H1 (cell line): ENCODE measurements around the gene MYO9B. TPM values are rescaled to one million over a fixed set of nuclear protein-coding genes. Genes with fewer than 3 reads are reported as not detected.

ENCODE experiments used
- CTCF ChIA-PET: fragments of 300-600 bp; sonication (Branson Sonifier 250); formaldehyde crosslinking; loops from one replicate; lab custom pipeline; 2021; ENCODE audit not compliant: partially characterized antibody; lab: Charles Lee
- POLR2A ChIA-PET: fragments of 300-600 bp; sonication (Branson Sonifier 250); formaldehyde crosslinking; loops from one replicate; lab custom pipeline; 2021; ENCODE audit warnings: inconsistent platforms; ENCODE audit not compliant: partially characterized antibody; lab: Charles Lee
- DNase-seq, 2 experiments: peaks; one replicate each; pipeline versions ENCODE4 v3.0.0 to v3.0.0-alpha.2; 2010 to 2022; ENCODE audit warnings: low spot score in 2 of 2, low read depth in 1 of 2, mixed read lengths in 1 of 2
- FAIRE-seq: peaks from 2 replicates; lab custom pipeline; 2011; peaks lifted over from hg19 to GRCh38; lab: Jason Lieb, UNC
- H2AFZ ChIP-seq: 2 replicates; pipeline ENCODE4 v1.8.1; 2012; ENCODE audit warnings: low read length, inconsistent platforms
- H2AK5ac ChIP-seq: 2 replicates; pipeline ENCODE4 v1.6.1; 2013; ENCODE audit warnings: low read depth, low read length
- H2BK120ac ChIP-seq: replicated peaks from 2 replicates; pipeline ENCODE3; 2013; ENCODE audit warnings: low read depth, low read length, inconsistent platforms
- H2BK12ac ChIP-seq: 2 replicates; pipeline ENCODE4 v1.6.1; 2013; ENCODE audit warnings: low read depth, low read length
- H2BK15ac ChIP-seq: 2 replicates; pipeline ENCODE4 v1.6.1; 2013; ENCODE audit warnings: low read length
- H2BK20ac ChIP-seq: 2 replicates; pipeline ENCODE4 v1.6.1; 2013; ENCODE audit warnings: low read length
- H2BK5ac ChIP-seq: 2 replicates; pipeline ENCODE4 v1.6.1; 2013; ENCODE audit warnings: low read depth, low read length
- H3K14ac ChIP-seq: 2 replicates; pipeline ENCODE4 v1.6.1; 2013; ENCODE audit warnings: inconsistent platforms; ENCODE audit not compliant: insufficient read length
- H3K18ac ChIP-seq: 2 replicates; pipeline ENCODE4 v1.6.1; 2013; ENCODE audit warnings: low read length; ENCODE audit errors: extremely low read depth
- H3K23ac ChIP-seq: 2 replicates; pipeline ENCODE4 v1.6.1; 2013; ENCODE audit warnings: inconsistent platforms; ENCODE audit not compliant: insufficient read length
- H3K23me2 ChIP-seq: 2 replicates; pipeline ENCODE4 v1.6.1; 2013; ENCODE audit warnings: low read depth, low read length
- H3K27ac ChIP-seq: 2 replicates; pipeline ENCODE4 v1.6.1; 2011; ENCODE audit warnings: low read depth, low read length, inconsistent platforms
- H3K27me3 ChIP-seq, 4 experiments: replicated peaks in 1 of 4; 1 replicate in 1 of 4; 2 replicates in 3 of 4; pipeline versions ENCODE4 v1.6.1 to v1.8.1; 2011 to 2013; ENCODE audit warnings: low read length in 3 of 4, mild to moderate bottlenecking in 3 of 4, inconsistent platforms in 2 of 4, mixed read lengths in 2 of 4, moderate library complexity in 1 of 4; ENCODE audit not compliant: control insufficient read depth in 3 of 4, insufficient read depth in 3 of 4; ENCODE audit errors: extremely low read depth in 1 of 4
- H3K36me3 ChIP-seq, 4 experiments: 2 replicates each; pipeline versions ENCODE4 v1.6.1 to v1.8.1; 2011 to 2013; ENCODE audit warnings: mild to moderate bottlenecking in 4 of 4, low read length in 3 of 4, moderate library complexity in 2 of 4, control low read depth in 1 of 4, inconsistent platforms in 1 of 4; ENCODE audit not compliant: insufficient read depth in 4 of 4, control insufficient read depth in 2 of 4
- H3K4ac ChIP-seq: replicated peaks from 2 replicates; pipeline ENCODE3; 2013; ENCODE audit warnings: low read length, low read depth, mixed read lengths, inconsistent platforms; ENCODE audit not compliant: insufficient read length
- H3K4me1 ChIP-seq, 4 experiments: replicated peaks in 1 of 4; 1 replicate in 1 of 4; 2 replicates in 3 of 4; pipeline versions ENCODE4 v1.6.1 to v1.8.1; 2011 to 2013; ENCODE audit warnings: low read length in 3 of 4, inconsistent platforms in 2 of 4, mixed read lengths in 1 of 4; ENCODE audit not compliant: insufficient read depth in 4 of 4, control insufficient read depth in 3 of 4
- H3K4me2 ChIP-seq, 2 experiments: 2 replicates each; pipeline versions ENCODE4 v1.6.1 to v1.8.1; 2011 to 2013; ENCODE audit warnings: low read depth in 2 of 2, low read length in 2 of 2, control low read depth in 1 of 2, inconsistent platforms in 1 of 2, mild to moderate bottlenecking in 1 of 2; ENCODE audit not compliant: insufficient read depth in 1 of 2
- H3K4me3 ChIP-seq, 4 experiments: fragments of 200-600, 300-600 bp in 1 of 4; sonication (generic), shearing (Covaris generic), sonication (Bioruptor Twin) in 1 of 4; 2 replicates each; pipeline versions ENCODE4 v1.5.1 to v1.8.1; 2011 to 2016; ENCODE audit warnings: low read length in 4 of 4, low read depth in 3 of 4, control low read depth in 2 of 4, inconsistent platforms in 2 of 4, mild to moderate bottlenecking in 2 of 4, mixed read lengths in 1 of 4, moderate library complexity in 1 of 4; ENCODE audit not compliant: insufficient read depth in 2 of 4; ENCODE audit errors: extremely low read depth in 1 of 4
- H3K56ac ChIP-seq: replicated peaks from 2 replicates; pipeline ENCODE3; 2013; ENCODE audit warnings: low read depth, mild to moderate bottlenecking, mixed read lengths, low read length, inconsistent platforms; ENCODE audit not compliant: insufficient read length
- H3K79me1 ChIP-seq: 2 replicates; pipeline ENCODE4 v1.6.1; 2013; ENCODE audit warnings: low read depth, low read length, control low read depth
- H3K79me2 ChIP-seq, 2 experiments: 2 replicates each; pipeline versions ENCODE4 v1.6.1 to v1.8.1; 2012 to 2013; ENCODE audit warnings: low read length in 2 of 2, mild to moderate bottlenecking in 2 of 2, inconsistent platforms in 1 of 2; ENCODE audit not compliant: insufficient read depth in 2 of 2, control insufficient read depth in 1 of 2
- H3K9ac ChIP-seq, 4 experiments: replicated peaks in 1 of 4; 1 replicate in 1 of 4; 2 replicates in 3 of 4; pipeline versions ENCODE4 v1.6.1 to v1.8.1; 2011 to 2013; ENCODE audit warnings: low read depth in 3 of 4, low read length in 3 of 4, control low read depth in 2 of 4, mild to moderate bottlenecking in 2 of 4, moderate library complexity in 2 of 4, inconsistent platforms in 1 of 4; ENCODE audit errors: extremely low read depth in 1 of 4
- H3K9me3 ChIP-seq, 2 experiments: 2 replicates each; pipeline versions ENCODE4 v1.6.1 to v1.8.1; 2012 to 2013; ENCODE audit warnings: mild to moderate bottlenecking in 2 of 2, moderate library complexity in 2 of 2, control low read depth in 1 of 2, inconsistent platforms in 1 of 2, low read depth in 1 of 2, low read length in 1 of 2, mixed read lengths in 1 of 2; ENCODE audit not compliant: insufficient read depth in 2 of 2
- H4K20me1 ChIP-seq, 2 experiments: replicated peaks in 1 of 2; 2 replicates each; pipeline versions ENCODE3 to v1.8.1; 2011 to 2013; ENCODE audit warnings: inconsistent platforms in 2 of 2, low read length in 2 of 2, mild to moderate bottlenecking in 1 of 2; ENCODE audit not compliant: insufficient read depth in 2 of 2, control insufficient read depth in 1 of 2
- H4K5ac ChIP-seq: 2 replicates; pipeline ENCODE4 v1.6.1; 2013; ENCODE audit warnings: low read length, low read depth, mixed read lengths, inconsistent platforms; ENCODE audit not compliant: insufficient read length
- H4K8ac ChIP-seq: 2 replicates; pipeline ENCODE4 v1.8.0; 2013; ENCODE audit warnings: mild to moderate bottlenecking, moderate library complexity, low read length, inconsistent platforms; ENCODE audit not compliant: insufficient read depth; ENCODE audit errors: extremely low read depth
- H4K91ac ChIP-seq: replicated peaks from 2 replicates; pipeline ENCODE3; 2013; ENCODE audit warnings: low read length, mixed read lengths, inconsistent platforms; ENCODE audit not compliant: insufficient read length
- BCL11A ChIP-seq, 2 experiments: IDR thresholded peaks; one replicate each; pipeline ENCODE4 v1.6.1; 2011; ENCODE audit warnings: low read depth in 2 of 2, low read length in 2 of 2, mild to moderate bottlenecking in 2 of 2
- GABPA ChIP-seq: IDR thresholded peaks from 2 replicates; pipeline ENCODE4 v1.6.1; 2011; ENCODE audit warnings: mild to moderate bottlenecking, low read length, moderate library complexity, borderline replicate concordance; ENCODE audit not compliant: insufficient read depth
- HDAC2 ChIP-seq, 2 experiments: fragments of 300-600 bp in 1 of 2; sonication (generic) in 1 of 2; IDR thresholded peaks; 2 replicates each; pipeline ENCODE4 v1.6.1; 2011 to 2012; ENCODE audit warnings: low read depth in 2 of 2, low read length in 2 of 2, mild to moderate bottlenecking in 2 of 2, moderate library complexity in 2 of 2, borderline replicate concordance in 1 of 2, inconsistent platforms in 1 of 2
- POU5F1 ChIP-seq: IDR thresholded peaks from 2 replicates; pipeline ENCODE4 v1.6.1; 2011; ENCODE audit warnings: low read depth, mild to moderate bottlenecking, low read length, moderate library complexity
- RAD21 ChIP-seq, 2 experiments: IDR thresholded peaks in 1 of 2; conservative IDR thresholded peaks in 1 of 2; 2 replicates each; pipeline ENCODE4 v1.6.1; 2011; ENCODE audit warnings: low read depth in 2 of 2, low read length in 2 of 2, improper control_type of control experiment in 1 of 2, inconsistent platforms in 1 of 2, mild to moderate bottlenecking in 1 of 2, moderate library complexity in 1 of 2
- SIX5 ChIP-seq: IDR thresholded peaks from 2 replicates; pipeline ENCODE4 v1.6.1; 2011; ENCODE audit warnings: mild to moderate bottlenecking, low read depth, low read length
- SUZ12 ChIP-seq: fragments of 200-600 bp; sonication (generic); IDR thresholded peaks from 2 replicates; pipeline ENCODE4 v1.6.1; 2012; ENCODE audit warnings: mild to moderate bottlenecking, inconsistent platforms, low read length, moderate library complexity, mixed read lengths
- ZNF274 ChIP-seq: IDR thresholded peaks from 2 replicates; pipeline ENCODE4 v1.7.0; 2012; ENCODE audit warnings: low read length, borderline replicate concordance; ENCODE audit errors: extremely low read depth
- WGBS, 2 experiments: shearing (Covaris generic) in 1 of 2; methylation state at CpG; one replicate each; pipeline versions ENCODE4 v1.1.6 to v1.1.7; 2013 to 2015; ENCODE audit warnings: low lambda C conversion rate in 2 of 2, mixed read lengths in 2 of 2, inconsistent platforms in 1 of 2, low coverage in 1 of 2, missing lambda C conversion rate in 1 of 2; ENCODE audit not compliant: insufficient replicate concordance in 2 of 2, insufficient coverage in 1 of 2, insufficient read length in 1 of 2; ENCODE audit errors: extremely low coverage in 1 of 2, missing lambda C conversion rate in 1 of 2; 5-methylcytosine and 5-hydroxymethylcytosine counted together
- polyA plus RNA-seq, 7 experiments: library from polyadenylated mRNA; depleted of rRNA in 3 of 7; stranded (reverse) in 5 of 7; unstranded in 2 of 7; fragments of >200 nt in 5 of 7; fragments of 200-250 nt in 2 of 7; gene quantifications; 1 replicate in 5 of 7; 2 replicates in 1 of 7; 4 replicates in 1 of 7; pipeline versions ENCODE4 v1.2.1 to v1.2.3, GENCODE V29; 2011 to 2013; ENCODE audit warnings: missing spikeins in 2 of 7, mixed read lengths in 2 of 7
- total RNA-seq: library from RNA; stranded (reverse); fragmentation: NEBNext Ultra II Directional; extraction: Animal tissue kit (Norgen Biotek cat#: 25700); gene quantifications from 2 replicates; pipeline ENCODE4 v1.2.1, GENCODE V29; 2021
- TF ChIP-seq, protein P1 (sequence below): IDR thresholded peaks from 2 replicates; pipeline ENCODE4 v1.6.1; 2011; ENCODE audit warnings: low read depth, mild to moderate bottlenecking, low read length; ENCODE audit not compliant: insufficient read depth

The MYO9B gene
- total and polyA plus RNA-seq, 2 of the 8 experiments (the other 6 are each of a cell fraction or from before 2014, with no cell fraction given) = 27.6 to 77.1 TPM

DNA sequence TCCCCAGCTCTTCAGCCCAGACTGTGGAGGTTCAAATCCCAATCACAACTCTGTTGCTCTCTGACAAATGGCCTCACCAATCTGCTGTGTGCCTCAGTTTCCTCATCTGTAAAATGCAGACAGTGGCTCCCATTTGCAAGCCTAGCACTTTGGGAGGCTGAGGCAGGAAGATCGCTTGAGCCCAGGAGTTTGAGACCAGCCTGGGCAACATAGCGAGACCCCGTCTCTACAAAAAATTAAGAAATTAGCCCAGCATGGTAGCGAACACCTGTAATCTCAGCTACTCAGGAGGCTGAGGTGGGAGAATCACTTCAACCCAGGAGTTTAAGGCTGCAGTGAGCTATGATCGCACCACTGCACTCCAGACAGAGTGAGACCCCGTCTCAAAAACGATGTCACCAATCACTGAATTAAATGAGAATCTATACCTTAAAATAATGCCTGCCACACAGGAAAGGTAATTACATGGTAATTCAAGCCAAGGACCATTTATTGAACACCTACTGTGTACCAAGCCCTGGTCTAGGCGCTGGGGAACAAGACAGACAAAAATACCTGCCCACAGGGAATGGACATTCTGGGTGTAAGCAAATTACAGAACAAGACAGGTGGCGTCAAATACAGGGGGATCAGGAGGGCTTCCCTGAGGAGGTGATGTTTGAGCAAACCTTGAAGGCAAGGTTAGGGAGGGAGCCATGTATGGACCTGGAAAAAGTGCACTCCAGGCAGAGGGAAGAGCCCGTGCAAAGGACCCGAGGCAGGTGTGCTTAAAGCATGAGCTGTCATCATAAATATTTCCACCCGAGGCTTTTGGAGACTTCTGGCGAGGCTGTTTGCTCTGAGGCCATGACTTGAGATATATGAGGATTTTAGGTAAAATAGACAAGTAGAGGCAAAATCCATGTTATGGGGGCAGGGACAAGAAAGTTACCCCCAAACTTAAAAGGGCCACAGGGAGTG, 162.4 kb downstream of the MYO9B start:
- CTCF ChIA-PET = interaction anchor here (0.6 to 1.6 kb wide), 6 partner anchors 10 to 169 kb away, joined by 3 to 6 read pairs (median 3); no protein-coding TSS in a partner anchor
- H3K4me2 ChIP-seq = no peak overlapping the region
- 93% methylated on average over 13 of the region's 13 CpGs; no CpG with 5 or more reads in 1 of the 2 experiments for WGBS, 2 experiments
- TF ChIP-seq SIX5 (no peak), GABPA (no peak), HDAC2 (IDR thresholded peaks at IDR 0.05; ENCODE audit: borderline replicate concordance in 1 of 2, low read depth in 2 of 2, low read length in 2 of 2) (no peak), SUZ12 (no peak), RAD21 (IDR thresholded peaks at IDR 0.05 in 1 of 2, conservative IDR thresholded peaks at IDR 0.05 in 1 of 2; ENCODE audit: low read depth in 2 of 2, low read length in 2 of 2) (no peak), POU5F1 (no peak), BCL11A (IDR thresholded peaks at IDR 0.05; ENCODE audit: low read depth in 2 of 2, low read length in 2 of 2) (no peak), ZNF274 (no peak)
- TF ChIP-seq, protein P1, sequence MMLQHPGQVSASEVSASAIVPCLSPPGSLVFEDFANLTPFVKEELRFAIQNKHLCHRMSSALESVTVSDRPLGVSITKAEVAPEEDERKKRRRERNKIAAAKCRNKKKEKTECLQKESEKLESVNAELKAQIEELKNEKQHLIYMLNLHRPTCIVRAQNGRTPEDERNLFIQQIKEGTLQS = no peak

More for the DNA sequence above, 162.4 kb downstream of the MYO9B start:
- H3K18ac ChIP-seq = no peak overlapping the region
- no peak overlapping the region for H4K91ac ChIP-seq
- H2AFZ ChIP-seq = no peak overlapping the region
- no peak overlapping the region; the same call in 1 of the 2 replicates for H2BK12ac ChIP-seq
- peaks cover 20 to 21% of the 10 kb centered on the region in 2 experiments for H4K20me1 ChIP-seq
- no peak overlapping the region for H4K5ac ChIP-seq
- no peak overlapping the region for H3K14ac ChIP-seq
- H3K9ac ChIP-seq = no peak overlapping the region
- H3K56ac ChIP-seq = no peak overlapping the region
- H3K9me3 ChIP-seq = no peaks in the 10 kb centered on the region
- H2BK15ac ChIP-seq = no peak overlapping the region
- no peak overlapping the region for H3K4me3 ChIP-seq
- H2BK20ac ChIP-seq = no peak overlapping the region
- POLR2A ChIA-PET = interaction anchor here (1.0 to 7.4 kb wide), 10 partner anchors 9 to 68 kb away, joined by 3 to 48 read pairs (median 5); partner anchors contain the start of genes ANKLE1, OCEL1, USE1 and USHBP1
- H3K36me3 ChIP-seq = peaks cover 0 to 21% (median 4%) of the 10 kb centered on the region in 4 experiments; a peak in 5 of 8 replicates
- H2AK5ac ChIP-seq = no peak overlapping the region
- no peaks in the 10 kb centered on the region for H3K27me3 ChIP-seq
- peaks cover 6 to 15% (median 11%) of the 10 kb centered on the region in 4 experiments for H3K4me1 ChIP-seq
- H3K27ac ChIP-seq = no peak overlapping the region
- no peak for DNase-seq
- peaks cover 4% of the 10 kb centered on the region; the same call in 1 of the 2 replicates for H3K23me2 ChIP-seq
- no peak overlapping the region for H2BK120ac ChIP-seq
- H3K23ac ChIP-seq = no peak overlapping the region
- no peak overlapping the region for H4K8ac ChIP-seq
- H3K79me1 ChIP-seq = peaks cover 19% of the 10 kb centered on the region
- peaks cover 18 to 53% of the 10 kb centered on the region in 2 experiments; a peak in 3 of 4 replicates for H3K79me2 ChIP-seq
- H2BK5ac ChIP-seq = no peak overlapping the region; the same call in 1 of the 2 replicates
- no peak overlapping the region for H3K4ac ChIP-seq
- no peak for FAIRE-seq
